Activated CD4-positive, alpha-beta T cell treated with anti-CD3 and anti-CD28 coated beads, Interleukin-10, Interleukin-2, amounts not matched to agents 100 ng/mL and 50 ng/mL, durations not matched to agents 16 hours and 8 hours (primary cell): ENCODE results near the gene RNASE11.
"Not testable (repeated sequence)": the region's sequence is repeated elsewhere in the genome, so short reads cannot be mapped to it uniquely, and the experiment has no call there.

Experiments
- DNase-seq: peaks from one replicate; pipeline ENCODE4 v3.0.0-alpha.2; 2020

RNASE11 gene

DNA sequence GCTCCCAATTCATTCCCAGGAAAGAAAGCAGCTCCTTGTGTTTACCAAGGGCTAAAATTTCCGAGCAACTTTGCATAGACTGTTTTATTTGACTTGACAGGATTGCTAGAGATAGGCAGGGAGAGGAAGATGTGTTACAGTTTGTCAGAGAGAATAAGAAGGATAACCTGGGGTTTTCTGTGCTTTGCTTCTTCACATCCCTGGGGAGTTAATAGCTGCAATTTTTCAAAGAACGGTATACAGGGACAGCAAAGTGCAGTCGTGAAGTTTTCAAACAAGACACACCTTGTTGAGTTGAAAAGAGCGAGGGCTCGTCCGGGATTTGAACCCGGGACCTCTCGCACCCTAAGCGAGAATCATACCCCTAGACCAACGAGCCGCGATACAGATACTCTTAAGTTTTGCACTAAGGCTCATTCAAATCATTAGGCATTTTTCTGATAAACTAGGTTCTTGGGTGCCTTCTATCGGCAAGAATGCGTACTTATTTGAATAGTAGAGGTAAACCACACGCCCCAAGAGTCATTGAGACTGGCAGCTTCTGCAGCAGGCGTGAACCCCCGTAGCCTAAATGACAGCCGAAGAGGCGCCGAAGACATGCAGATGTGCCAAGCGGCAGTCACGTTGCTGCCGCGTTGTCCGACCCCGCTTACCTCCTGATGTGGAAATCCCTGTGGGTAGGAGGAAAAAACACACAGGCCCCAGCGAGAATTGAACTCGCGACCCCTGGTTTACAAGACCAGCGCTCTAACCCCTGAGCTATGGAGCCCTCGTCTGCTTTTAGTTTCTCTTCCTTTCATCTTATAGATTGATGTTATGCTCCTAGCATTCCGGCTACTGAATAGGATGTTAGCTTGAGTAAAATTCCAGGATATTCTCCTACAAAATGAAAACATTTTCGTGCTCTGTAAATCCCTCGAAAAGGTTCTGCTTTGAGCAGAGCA lies 25.6 kb upstream of the RNASE11 start:
- peak; percentile 97 for DNase-seq

DNA sequence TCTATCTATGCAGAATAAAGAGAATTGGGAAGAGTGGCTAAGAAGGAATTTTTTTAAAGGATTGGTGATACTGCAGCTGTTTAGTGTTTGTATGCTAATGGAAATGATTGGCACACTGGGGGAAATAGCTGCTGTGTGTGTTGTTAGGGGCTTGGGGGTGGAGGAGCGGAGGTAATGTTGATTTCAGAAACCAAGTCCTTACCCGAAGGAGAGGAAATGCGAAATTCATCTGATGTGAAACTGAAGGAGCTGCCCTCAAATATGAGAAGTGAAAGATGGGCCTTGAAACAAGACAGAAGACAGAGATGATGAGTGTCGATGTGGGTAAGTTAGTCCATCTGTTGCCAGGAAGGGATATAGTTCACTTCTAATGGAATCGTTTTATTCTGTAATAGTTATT lies 24.6 kb upstream of the RNASE11 start:
- no peak for DNase-seq

DNA sequence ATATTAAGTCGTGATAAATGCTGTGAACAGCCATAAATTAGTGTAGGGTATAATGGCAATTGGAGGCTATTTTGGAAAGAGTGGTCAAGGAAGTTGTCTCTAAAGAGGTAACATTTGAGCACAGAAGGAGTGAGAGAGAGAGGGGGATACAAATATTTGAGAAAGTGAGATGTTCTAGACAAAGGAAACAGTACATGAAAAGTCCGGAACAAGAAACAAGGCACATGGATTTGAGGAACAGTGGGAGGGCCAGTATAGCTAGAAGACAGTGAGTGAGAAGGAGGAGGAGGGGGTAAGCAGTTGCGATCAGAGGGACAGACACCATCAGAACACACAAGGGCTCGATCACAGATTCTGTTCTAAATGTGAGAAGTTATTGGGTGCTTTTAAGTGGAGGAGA lies 23.5 kb upstream of the RNASE11 start:
- DNase-seq = no peak

DNA sequence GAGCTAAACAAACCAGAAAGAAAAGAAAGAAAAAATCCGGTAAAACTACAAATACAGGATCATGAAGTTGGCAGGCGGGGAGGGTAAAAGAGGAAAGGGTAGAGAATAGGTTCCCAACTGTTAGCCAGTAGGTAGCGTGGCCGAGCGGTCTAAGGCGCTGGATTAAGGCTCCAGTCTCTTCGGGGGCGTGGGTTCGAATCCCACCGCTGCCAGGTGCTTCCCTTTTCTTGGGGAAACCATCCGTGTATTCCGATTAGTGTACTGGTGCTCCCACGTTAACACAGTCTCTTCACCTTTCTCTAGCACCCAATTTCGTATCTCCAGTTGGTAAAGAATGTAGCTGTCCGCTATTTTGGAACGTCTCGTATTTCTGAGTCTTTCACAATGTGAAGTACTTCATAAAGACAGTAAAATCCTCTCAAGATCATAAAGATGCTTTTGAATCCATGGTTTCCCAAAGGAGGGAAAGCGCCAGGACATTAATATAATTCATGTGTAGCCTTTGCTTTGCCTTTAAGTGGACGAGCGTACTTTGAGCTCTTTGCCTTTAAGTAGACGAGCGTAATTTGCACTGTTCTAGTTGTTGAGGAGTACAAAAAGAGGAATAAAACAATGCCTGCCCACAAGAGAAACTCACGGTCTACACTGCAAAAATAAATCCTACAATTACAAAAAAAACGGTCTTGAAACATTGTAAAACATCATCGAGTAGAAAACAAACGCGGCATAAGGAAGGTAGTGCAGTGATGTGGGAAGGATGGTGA lies 22.4 kb upstream of the RNASE11 start:
- peak; percentile 89 for DNase-seq

DNA sequence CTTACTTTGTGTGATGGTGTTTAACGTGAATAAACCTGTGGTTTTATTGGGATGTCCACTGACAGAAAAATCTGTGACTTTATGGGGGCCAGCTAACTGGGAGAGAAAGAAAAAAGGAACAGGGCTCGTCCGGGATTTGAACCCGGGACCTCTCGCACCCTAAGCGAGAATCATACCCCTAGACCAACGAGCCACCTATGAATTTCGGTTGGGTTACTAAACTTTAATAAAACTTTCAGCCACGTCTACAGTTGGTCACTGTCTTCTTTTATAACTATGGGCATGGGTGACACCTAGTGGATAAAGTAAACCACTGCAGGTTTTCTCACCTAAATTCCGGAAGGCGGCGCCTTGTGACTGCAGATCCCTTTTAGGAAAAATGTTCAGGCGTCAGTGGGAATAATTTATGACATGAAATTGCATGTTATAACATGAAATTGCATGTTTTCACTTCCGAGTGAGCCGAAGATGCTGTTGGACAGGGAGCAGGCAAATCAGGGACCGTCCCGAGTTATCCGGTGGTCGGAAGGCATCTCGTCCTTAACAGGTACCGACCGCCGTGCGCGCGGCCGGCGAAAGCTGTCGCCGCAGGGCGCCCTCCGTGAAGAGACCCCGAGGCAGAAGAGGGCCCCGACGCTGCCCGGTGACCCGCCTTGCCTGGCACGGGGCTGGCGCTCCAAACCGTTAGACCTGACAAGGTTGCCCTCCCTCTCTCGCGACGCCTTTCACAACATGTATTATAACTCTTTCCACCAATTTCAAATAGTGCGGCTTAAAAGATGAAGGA lies 21.6 kb upstream of the RNASE11 start:
- DNase-seq = peak; percentile 90

DNA sequence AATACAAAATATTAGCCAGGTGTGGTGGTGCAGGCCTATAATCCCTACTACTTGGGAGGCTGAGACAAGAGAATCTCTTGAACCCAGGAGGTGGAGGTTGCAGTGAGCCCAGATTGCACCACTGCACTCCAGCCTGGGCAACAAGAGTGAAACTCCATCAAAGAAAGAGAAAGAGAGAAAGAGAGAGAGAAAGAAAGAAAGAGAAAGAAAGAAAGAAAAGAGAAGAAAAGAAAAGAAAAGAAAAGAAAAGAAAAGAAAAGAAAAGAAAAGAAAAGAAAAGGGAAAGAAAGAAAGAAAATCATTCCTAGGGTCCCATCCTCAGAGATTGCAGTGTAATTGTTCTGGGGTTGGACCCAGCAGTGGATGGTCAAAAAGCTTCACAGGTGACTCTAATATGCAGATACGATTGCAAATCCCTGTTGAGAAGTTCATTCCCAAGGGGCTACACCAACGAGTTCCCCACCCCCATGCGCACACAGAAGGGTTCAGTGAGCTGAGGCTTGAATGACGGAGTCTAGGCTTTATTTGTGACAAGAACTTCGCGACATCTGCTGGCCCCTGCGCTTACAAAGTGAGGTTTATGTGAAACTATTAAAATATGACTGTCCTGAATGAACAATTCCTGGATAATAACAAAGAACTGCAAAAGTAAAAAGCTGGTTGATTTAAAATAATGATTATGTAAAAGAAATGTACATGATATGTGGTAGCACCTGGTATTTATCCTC lies 20.7 kb upstream of the RNASE11 start:
- DNase-seq = no peak

DNA sequence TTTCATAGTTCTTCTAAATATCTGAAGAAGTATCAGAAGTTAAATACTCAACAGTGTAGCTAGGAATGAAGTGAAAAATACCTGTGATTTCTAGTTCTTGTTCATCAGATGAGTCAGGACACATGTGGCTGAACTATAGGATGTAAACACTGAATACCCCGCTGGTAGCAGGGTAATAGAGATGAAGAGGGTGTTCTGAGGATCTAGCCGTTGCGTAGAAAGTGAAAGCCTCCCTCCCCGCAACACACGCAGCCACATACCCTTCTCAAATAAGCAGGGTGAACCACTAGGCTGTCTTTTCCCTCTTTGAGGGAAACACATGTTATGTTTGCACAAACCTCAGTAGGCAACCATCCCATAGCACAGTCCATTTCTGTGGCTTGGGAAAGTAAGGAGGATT lies 19.8 kb upstream of the RNASE11 start:
- peak; percentile 62 for DNase-seq

DNA sequence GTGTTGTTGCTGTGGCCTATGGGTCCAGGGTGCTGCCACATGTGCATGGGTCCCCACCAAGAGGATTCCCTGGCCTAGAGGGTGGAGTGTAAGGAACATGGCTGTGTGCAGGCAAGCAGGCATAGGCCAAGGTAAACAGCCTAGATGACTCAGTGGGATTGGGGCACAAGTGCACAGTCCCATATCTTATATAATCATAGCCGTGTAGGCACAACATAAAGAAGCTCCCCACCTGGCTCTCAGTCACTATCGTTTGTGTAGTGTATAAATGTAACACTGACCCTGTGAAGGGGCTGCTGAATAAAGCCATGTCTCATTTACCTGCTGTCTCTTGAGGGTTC lies 19.1 kb upstream of the RNASE11 start:
- DNase-seq = no peak

DNA sequence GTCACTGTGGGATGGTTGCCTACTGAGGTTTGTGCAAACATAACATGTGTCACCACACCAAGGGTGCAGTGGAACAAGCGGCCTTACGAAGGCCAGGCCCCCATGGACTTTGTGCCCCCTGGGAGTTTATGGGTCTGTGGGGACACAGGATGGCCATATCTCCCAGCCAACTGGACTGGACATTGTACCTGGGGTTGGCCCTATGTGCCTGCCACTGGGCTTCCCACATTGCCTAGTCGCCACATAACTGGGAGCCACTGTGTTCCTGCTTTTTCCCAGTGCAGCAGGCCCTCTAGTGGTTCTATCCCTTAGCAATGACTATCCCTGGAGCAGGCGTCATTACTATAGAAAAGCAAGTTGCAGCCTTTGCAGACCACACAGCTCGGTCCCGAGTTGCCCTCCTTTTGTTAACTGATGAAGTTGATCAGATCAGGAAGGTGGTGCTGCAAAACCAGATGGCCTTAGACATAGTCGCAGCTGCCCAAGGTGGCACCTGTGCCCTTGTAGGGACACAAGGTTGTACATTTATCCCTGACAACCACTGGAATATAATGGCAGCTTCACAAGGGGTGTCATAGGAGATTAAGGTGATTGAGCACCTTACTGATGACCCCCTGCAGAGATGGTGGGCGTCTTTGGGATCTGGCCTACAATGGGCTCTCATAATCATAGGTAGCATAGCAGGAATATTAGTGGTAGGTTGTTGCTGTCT lies 18.5 kb upstream of the RNASE11 start:
- DNase-seq = no peak

DNA sequence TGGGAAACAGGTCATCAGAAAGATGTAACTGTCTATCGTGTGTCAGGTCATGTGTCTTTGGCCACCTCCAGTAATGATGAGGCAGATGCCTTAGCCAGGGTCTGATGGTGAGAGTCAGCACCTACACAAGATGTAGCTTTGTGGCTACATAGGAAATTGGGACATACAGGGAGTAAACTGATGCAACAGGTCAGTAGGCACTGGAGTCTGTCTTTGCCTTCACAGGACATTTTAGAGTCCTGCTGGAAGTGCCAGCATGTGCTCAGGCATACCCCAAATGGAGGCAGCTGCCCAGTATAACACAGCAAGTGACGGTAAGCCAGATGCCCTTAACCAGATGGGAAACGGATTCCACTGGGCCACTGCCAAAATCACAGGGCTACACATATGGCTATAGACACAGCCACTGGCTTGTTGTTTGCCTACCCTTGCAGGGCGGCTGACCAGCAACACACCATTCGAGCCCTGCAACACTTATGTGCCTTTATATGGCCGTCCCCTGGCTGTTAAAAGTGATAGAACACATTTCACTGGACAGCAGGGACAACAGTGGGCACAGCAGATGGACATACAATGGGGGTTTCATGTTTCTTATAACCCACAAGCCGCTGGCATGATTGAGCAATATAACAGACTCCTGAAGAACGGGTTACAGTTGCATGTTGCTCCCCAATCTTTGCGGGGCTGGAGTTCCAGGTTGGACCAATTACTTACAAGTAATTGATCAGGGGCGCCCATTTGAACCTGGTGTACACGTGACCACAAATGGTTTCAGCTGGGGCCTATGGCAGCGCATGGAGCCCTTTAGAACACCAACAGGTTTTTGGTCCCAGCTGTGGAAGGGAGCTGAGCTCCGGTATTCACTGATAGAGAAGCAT lies 16.3 kb upstream of the RNASE11 start:
- no peak for DNase-seq

DNA sequence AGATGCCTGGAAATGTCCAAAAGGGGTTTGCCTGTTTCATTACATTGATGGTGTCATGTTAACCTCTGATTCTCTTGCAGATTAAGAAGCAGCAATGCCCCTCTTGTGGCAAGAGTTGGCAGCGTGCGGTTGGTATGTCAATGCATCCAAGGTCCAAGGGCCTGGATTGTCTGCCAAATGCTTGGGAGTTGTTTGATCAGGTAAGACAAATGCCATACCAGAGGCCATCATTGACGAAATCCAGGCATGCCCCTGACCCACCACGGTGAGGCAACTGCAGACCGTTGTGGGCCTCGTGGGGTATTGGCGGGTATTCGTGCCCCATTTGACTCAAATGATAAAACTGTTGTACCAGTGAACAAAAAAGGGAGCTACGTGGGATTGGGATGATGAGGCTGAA lies 14.8 kb upstream of the RNASE11 start:
- no peak for DNase-seq

DNA sequence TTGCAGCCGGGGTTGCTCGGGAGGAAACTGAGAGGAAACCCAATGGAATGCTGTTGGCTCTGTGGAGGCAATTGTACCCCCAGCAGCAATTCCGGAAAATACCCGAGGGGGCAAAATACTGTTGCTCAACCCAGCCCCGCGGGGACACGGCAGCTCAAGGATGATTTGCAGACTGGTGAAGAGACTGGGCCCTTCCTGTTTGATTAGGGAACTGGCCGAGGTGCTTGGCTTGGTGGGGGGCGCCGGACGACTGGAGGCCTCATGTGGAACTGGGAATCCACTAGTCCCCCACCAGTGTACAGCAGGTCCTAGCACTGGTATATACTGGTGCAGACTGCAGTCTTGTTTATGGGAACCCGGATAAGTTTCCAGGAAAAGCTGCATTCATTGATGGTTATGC lies 13.7 kb upstream of the RNASE11 start:
- no peak for DNase-seq

DNA sequence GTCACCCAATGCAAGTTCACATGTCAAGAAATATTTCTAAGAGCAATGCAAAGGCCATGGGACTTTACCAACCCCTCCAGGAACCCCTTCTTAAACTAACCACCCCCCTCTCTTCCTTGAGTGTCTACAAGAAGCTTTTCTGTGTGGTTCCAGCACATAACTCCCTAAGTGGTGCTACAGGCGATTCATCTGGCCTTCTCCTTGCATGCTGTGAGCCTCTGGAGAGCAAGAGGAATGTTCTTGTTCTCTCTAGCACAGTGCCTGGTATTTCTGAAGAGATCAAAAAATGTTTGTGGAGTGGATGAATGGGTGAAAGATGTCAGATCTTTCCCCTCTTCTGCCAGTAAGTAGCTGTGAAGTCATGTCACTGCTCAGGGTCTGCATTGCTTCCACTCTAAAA lies 9.3 kb upstream of the RNASE11 start:
- DNase-seq = no peak

DNA sequence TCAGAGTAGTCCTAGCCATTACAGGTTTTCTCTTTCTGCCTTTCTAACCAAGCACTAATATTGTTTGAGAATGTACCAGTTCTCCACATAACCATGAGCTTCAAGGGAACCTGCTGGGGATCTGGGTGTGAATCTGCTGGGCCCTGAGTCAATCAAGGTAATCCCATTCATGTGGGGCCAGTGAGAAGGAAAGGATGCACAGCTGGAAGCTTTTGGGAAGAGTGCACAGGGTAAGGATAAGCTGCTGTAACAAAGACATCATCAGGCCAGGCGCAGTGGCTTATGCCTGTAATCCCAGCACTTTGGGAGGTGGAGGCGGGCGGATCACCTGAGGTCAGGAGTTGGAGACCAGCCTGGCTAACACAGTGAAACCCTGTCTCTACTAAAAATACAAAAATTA lies 7.9 kb upstream of the RNASE11 start:
- DNase-seq = not testable (repeated sequence)

DNA sequence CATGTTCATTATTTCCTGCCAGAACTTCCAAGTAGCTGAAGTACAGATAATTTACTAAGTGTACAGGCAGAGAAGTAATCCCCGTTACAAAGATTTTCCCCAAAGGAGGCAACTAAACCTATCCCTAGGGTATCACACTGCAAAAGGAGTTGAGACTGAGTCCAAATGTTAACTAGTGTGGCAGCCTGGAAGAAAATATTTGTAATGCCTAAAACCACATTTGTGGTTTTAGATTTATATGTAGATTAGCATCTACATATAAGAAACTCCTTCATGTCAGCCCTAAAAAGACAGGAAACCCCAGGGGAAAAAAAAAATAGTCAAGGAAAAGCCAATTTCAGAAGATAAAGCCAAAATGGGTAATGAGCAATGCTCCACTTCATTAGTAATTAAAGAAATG lies 4.8 kb upstream of the RNASE11 start:
- DNase-seq = no peak

DNA sequence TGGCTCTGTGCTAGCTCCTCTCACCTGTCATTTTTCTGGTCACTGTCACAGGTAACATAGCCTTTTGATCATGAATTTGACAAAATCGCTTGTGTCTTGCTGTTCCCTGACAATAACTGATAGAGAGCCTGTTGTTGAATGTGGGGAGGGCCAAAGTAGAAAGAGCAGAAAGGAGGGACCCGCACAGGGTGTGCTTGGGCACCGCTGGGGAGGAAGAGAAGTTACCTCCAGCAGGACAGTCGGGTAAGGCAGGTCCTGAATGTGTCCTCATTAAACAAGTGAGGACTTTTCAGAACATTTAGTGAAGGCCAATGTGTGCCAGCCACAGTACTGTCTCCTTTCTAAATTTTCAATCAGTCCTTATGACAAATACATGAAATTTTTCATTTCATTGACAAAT lies 3.4 kb upstream of the RNASE11 start, which contains the start of gene RNASE12:
TSS of gene RNASE12 (minus strand) at position 142 of the 400 bp plus-strand sequence. CDS start 653 bp downstream, outside the sequence.
- no peak for DNase-seq

DNA sequence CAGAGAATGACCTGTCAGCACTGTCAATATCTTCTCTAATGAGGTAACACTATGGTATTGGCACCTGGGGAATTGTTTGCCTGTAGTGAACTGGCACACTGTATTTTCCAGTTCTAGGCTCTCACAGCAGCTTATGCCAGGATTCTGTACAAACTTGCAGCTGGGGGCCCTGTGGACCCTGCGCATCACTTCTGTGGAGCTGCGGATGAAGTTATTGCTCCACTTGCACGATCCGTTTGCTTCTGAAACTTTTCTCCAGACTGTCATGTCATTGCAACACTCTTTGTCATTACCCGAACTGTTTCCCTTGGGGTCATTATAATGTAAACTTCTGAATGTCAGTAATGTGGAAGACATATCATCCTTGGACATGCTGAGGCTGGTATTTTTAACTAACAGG lies 3.9 kb downstream of the RNASE11 start:
- DNase-seq = no peak

DNA sequence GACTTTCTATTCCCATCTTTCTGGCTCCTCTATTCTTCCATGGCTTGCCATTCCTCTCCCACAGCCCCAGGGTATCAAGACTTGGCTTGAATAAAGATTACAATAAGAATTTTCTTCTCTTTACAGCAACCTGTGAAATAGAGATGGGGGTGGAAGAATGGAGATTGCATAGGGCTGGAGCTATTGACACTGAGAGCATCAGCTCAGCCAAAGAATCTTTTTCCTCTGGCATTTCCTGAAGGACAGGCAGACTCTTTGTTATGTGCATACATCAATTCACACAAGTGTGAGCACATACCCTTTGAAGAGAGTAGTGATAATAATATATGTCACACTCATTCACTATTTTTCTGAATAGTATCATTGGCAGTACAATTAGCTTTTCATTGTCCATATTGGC lies 4.7 kb downstream of the RNASE11 start:
- no peak for DNase-seq

DNA sequence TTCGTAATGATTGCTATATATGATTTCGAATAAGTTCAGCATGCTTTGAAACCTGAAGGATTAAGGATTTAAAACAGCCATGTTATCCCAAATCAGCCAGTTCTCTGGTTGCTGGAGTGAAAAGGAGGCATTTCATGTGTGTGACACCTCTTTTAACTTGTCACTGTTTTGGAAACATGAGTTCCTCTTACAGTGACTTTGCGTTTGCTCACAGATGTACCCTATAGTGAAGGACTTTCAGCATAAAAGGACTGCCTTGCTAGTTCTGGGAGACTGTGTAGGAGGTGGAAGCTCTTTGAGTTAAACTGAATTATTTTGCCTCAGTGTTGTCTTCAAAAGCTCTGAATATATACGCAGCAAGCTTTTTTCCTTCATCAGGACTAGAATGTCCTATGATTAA lies 7.6 kb downstream of the RNASE11 start:
- no peak for DNase-seq

DNA sequence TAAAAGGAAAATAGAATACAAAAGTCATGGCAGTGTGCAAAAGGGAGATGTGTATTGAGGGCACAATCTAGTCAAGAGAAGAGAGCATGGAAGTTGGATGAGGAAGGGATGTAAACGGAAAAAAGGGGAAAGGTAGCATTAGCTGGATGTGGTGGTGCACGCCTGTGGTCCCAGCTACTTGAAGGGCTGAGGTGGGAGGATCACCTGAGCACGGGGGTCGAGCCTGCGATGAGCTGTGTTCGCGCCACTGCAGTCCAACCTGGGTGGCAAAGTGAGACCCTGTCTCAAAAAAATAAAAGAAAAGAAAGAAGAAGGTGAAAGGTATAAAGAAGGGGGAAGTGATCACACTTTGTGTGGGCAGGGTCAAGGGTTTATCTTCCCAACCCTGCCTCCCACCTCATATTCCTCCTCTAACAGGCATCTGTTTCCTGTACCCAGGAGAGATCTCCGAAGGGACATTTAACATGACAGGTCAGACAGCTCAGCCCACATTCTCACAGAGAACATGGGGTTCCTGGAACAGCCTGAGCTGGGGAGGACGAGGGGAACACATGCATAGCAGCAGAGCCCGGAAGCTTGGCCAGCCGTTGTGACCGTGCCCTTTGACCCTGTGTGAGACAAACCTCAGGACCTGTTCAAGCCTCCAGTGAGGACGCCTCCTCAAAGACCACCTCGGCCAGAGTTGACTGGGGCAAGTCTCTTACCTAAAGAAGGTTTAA lies 8.9 kb downstream of the RNASE11 start:
- DNase-seq = no peak
